HG03159 (cell line): Measurements from ENCODE around the gene PIP5KL1.

Source experiments
- ATAC-seq: cut with Tn5 transposase; IDR thresholded peaks from one replicate; pipeline ENCODE4 v1.9.1; 2021; ENCODE audit warnings: mild to moderate bottlenecking, moderate library complexity; ENCODE audit not compliant: unreplicated experiment

Gene PIP5KL1

DNA sequence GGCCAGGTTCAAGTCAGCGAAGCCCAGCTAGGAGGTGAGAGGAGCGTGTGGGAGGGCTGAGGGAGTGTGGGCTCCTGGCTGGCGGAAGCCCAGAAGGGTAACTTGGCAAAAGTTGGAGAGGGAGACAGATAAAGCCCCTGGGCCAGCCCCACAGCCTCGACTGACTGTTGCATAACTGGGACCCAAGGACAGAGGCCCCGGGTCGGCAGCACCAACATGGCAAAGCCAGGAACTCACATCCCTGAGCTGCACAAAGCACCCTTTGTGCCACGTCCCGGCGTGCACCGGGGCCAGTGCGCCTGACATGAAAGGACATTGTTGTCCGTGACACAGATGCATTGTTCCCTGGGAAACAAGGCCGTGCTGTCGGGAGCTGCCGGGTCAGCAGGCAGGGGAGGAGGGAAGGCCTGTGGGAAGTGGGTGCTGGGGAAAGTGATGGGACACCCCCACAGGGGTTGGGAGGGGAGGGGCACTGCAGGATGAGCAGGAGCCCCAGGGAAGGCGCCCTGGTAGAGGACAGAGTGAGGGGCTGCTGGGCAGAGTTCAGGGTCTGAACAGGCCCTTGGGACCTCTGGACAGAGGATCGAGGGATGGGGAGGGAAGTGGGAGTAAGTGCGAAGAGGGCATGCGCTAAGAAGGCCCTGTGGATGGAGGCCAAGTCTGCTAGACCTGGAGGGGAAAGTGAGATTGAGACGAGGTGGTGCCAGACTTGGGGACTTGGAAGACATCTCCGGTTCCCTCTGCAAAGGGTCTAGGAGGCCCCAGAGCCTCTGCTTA lies 20.1 kb upstream of the PIP5KL1 start:
- no peak for ATAC-seq

DNA sequence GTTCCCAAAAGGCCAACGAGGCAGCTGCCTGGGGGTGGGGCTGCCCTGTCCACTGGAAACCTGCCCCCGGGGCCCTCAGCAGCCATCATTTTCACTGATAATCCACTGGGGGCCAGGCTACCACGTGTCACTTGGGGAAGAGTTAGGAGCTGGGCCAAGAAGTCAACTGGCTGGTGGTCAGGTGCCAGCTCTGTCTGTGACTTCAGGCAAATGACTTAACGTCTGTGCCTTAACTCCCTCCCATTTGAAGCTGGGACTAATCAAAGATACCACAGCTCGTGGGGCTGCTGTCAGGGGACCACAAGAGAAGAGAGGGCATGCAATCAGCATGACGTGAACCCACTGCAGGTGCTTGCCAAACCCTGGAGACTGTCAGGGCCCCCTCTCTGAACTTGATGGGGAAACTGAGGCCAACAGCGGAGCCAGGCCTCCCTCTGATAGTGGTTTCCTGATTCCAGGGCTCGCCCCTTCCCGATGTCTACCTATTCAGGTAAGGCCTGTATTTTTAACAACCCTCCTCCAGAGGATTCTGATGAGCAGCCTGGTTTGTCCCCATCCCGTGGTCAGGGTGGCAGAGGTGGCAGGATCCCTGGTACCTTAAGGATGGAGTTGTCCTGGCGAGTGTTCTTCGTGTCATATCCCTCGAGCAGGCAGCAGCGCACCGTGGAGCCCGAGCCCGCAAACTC lies 19.4 kb upstream of the PIP5KL1 start:
- no peak for ATAC-seq

DNA sequence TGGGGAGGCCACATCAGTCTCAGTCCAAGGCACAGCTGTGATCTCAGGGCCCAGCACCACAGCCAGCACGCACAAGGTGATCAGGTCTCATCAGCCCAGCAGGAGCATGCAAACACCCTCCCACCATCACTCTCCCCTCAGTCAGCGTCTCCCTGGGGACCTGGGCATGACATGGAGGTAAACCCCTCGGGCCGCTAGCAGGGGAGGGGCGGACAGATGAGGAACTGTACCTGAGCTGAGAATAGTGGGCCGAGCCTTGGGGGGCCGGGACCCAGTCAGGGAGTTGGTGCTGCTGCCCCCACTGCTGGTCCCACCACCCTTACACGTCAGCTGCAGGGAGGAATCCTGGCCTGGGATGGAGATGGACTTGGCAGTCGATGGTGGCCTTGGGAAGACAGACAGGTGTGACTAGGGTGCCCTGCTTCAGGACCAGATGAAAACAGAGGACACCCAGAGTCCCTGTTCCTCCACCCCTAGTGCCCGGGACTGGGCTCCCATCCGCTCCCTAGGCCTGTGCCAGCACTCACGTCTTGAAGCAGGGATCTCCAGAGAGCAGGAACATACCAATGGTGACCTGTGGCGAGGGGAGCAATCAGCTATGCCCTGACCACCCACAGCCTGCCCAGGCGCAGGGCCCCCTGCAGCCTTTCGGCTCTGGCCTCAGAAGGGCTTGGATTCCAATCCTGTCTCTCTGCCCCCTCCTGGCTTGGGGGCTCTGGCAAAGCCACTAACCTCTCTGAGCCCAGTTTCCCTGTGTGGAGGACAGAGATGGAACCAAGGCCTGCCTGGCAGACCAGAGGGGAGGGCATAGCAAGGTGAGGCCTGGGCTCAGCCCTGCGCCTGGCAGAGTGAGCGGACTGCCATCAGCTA lies 17.5 kb upstream of the PIP5KL1 start:
- no peak for ATAC-seq

DNA sequence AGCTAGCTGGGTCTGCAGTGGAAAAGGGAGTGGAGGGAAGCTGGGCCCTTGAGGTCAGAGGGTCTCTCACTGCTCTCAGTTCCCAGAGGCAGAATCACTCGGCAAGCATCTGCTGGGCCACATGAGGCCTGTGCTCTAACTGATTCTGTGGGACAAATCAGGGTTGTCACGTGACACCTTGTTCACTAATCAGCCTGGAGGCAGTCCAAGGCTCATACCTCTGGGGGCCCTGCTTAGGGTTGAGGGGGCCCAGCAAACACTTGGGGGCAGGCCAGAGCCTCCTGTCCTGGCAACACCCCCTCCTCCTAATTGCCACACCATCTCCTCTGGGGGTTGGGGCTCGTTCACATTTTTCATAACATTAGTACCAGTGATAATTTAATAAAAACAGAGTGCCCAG lies 16.2 kb upstream of the PIP5KL1 start:
- ATAC-seq: no peak

GRCh38 chr9:127945942-127946341 lies 15.4 kb upstream of the PIP5KL1 start:
- no peak for ATAC-seq

DNA sequence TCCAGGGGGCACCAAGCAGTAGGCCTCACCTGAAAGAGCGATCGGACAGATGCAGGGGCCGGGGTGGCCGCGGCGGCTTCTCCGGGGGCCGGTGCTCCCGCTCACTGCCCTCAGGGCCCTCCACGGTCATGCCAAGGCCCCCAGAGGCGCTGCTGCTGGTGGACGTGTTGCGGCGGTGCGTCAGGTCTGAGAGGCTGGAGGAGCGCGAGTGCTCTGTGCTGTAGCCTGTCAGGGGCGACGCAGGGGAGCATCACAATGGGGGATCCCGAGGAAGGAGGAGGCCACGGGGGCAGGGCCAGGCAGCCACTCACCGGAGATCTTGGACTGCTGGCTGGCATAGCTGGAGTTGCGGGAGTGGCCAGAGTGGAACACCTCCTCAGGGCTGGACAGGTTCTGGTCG lies 14.8 kb upstream of the PIP5KL1 start:
- ATAC-seq: no peak

DNA sequence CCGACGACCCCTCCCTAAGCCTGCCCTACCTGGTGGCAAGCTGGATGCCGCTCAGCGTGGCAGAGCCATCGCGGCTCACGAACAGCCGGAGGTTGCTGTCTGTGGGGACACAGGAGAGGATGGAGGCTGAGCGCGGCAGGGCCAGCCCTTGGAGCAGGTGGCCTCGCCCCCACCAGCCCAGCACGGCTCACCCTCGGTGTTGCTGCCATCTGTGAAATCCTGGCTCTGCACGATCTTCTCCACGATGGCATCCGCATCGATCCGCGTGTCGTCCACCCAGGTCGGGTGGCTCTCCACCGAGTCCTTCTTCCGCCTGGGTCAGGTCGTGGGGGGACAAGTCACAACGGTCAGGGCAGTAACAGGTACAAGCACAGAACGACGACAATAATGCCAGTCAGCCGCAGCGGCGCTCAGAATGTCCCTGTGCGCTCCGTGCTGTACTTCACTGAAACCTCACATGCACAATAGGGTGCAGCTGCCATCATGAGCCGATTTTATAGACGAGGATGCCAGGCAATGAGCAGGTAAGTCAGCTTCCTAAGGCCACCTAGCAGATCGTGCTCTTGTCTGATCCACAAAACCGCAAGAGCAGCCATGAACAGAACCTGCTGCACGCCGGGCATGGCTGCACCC lies 14.1 kb upstream of the PIP5KL1 start:
- ATAC-seq: no peak

DNA sequence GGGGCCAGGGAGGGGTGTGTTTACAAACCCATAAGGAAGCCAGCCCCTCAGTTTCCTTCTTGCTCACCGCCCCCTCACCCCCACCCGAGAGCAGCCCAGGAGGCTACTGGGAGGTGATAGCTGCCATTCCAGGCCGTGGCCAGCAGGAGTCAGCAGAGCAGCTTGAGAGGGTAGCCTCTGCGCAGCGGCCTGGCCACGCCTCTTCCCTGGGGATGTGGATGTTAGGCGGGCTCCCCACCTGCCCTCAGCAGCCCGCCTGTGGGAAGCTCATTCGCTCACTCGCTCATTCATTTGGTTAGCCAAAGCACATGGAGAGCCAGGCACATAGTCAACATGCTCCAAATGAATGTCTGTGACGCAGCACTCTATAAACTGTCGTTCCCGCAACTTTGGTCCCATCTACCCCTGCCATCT lies 13.2 kb upstream of the PIP5KL1 start:
- ATAC-seq: peak; percentile 52

- ATAC-seq: no peak
Observed at GRCh38 chr9:127943011-127943662, 12.6 kb upstream of the PIP5KL1 start.

DNA sequence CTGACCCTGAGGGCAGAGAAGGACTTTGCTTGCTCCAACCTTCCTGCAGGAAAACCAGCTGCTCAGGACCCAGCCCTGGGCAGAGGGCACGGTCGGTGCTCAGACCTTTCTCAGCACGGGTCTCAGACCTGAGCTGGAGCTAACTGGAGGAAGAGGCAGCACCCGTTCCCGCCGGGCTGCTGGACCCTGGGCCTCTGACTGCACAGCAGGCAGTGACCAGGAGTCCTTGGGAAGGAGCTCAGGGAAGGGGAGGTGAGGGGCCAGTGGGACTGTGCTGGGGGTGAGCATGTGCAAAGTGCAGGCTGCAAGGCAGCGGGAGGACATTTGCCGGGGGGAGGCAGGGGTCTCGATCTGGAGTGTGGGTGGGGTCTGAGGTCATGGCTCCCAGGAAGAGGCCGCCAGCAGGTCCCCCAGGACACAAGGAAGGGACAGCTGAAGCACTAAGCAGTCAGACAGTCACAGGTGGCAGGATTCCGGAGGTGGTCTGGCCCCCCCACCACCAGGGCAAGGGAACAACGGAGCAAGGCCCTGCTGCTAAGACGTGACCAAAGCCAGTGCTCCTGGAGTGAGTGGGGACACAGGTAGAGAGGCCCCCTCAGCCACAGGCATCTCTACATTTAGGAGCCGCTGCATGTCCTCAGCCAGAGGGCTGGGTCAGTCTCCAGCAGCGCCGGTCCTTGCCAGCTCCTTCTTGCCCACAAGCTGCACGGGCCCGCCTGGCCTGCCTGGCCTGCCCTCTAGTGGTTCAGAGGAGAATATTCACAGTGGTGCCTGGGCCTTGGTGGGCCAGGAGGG lies 11.8 kb upstream of the PIP5KL1 start:
- ATAC-seq: no peak

DNA sequence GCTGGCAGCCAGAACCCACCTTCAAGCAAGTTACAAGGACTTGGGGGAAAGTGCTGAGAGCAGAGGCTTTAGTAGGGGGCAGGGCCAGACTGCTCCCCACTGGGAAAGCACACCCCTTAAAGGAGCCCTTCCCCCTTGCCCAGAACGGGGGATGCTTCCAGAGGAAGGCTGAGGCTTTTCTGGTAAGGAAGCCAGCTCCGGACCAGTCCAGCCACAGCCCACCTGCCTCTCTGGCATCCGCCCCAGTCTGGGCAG lies 11.3 kb upstream of the PIP5KL1 start:
- no peak for ATAC-seq

GRCh38 chr9:127941062-127941960 lies 10.7 kb upstream of the PIP5KL1 start:
- ATAC-seq: no peak

- no peak for ATAC-seq
Observed at GRCh38 chr9:127940593-127940992, 10.0 kb upstream of the PIP5KL1 start.

GRCh38 chr9:127938298-127938690 lies 7.7 kb upstream of the PIP5KL1 start:
- ATAC-seq: no peak

- ATAC-seq: peak; percentile 83
Observed at GRCh38 chr9:127937388-127938297, 7.1 kb upstream of the PIP5KL1 start, which contains the start of gene DPM2. DPM2 (minus strand) TSS chr9:127937854; CDS start chr9:127937820, 34 bp downstream.

- no peak for ATAC-seq
Observed at GRCh38 chr9:127937056-127937387, 6.4 kb upstream of the PIP5KL1 start.

- ATAC-seq: no peak
Observed at GRCh38 chr9:127936347-127936852, 5.8 kb upstream of the PIP5KL1 start.

- no peak for ATAC-seq
Observed at GRCh38 chr9:127935765-127936221, 5.2 kb upstream of the PIP5KL1 start.
